Tibial nerve (tissue), 4 donors: ENCODE data around the gene MPPED1. TPM values are rescaled to one million over a fixed set of nuclear protein-coding genes. Genes with fewer than 3 reads are reported as not detected.

Source experiments
- DNase-seq, 2 donors: peaks; one replicate each; pipeline ENCODE4 v3.0.0-alpha.2; 2019; ENCODE audit warnings: low spot score in 2 of 2
- H3K27ac ChIP-seq, 4 donors: fragments of 200-600 bp; sonication (generic) in 3 of 4; one replicate each; pipeline ENCODE4 v1.5.1; 2017 to 2019; ENCODE audit warnings: mild to moderate bottlenecking in 1 of 4
- H3K27me3 ChIP-seq, 2 donors: fragments of 200-600 bp; sonication (generic) in 1 of 2; one replicate each; pipeline versions ENCODE4 v1.5.1 to v1.6.0; 2017 to 2019
- H3K36me3 ChIP-seq, 3 donors: fragments of 200-600 bp; sonication (generic); one replicate each; pipeline ENCODE4 v1.5.1; 2018 to 2019
- H3K4me1 ChIP-seq, 4 donors: fragments of 200-600 bp; sonication (generic) in 3 of 4; one replicate each; pipeline ENCODE4 v1.5.1; 2017 to 2019
- H3K4me3 ChIP-seq, 4 donors: fragments of 200-600 bp; sonication (generic) in 3 of 4; one replicate each; pipeline ENCODE4 v1.5.1; 2017 to 2019; ENCODE audit warnings: mild to moderate bottlenecking in 1 of 4, moderate library complexity in 1 of 4
- H3K9me3 ChIP-seq, 4 donors: fragments of 200-600 bp; sonication (generic) in 3 of 4; one replicate each; pipeline ENCODE4 v1.5.1; 2017 to 2019
- EP300 ChIP-seq, 2 donors: sonication (generic); formaldehyde crosslinking; IDR thresholded peaks; one replicate each; pipeline ENCODE4 v1.6.1; 2017; ENCODE audit warnings: antibody characterized with exemption in 2 of 2, mild to moderate bottlenecking in 1 of 2
- POLR2A ChIP-seq, 2 donors: fragments of 450-650 bp; IDR thresholded peaks; one replicate each; pipeline ENCODE4 v1.6.1; 2017; ENCODE audit warnings: antibody characterized with exemption in 2 of 2, mild to moderate bottlenecking in 2 of 2, moderate library complexity in 2 of 2
- WGBS, 2 donors: methylation state at CpG; one replicate each; pipeline ENCODE4 v1.1.5; 2018; 5-methylcytosine and 5-hydroxymethylcytosine counted together
- total RNA-seq, 4 donors: library from RNA; depleted of rRNA; stranded (reverse); fragments of >200 nt; gene quantifications; one replicate each; pipeline ENCODE4 v1.1.0, GENCODE V29; 2016
- TF ChIP-seq, protein P1 (sequence below), 5 experiments: fragments of 200-600 bp in 3 of 5; fragments of 450-650 bp in 2 of 5; sonication (generic) in 3 of 5; IDR thresholded peaks; one replicate each; pipeline ENCODE4 v1.5.1; 2016 to 2019; ENCODE audit warnings: antibody characterized with exemption in 5 of 5, mild to moderate bottlenecking in 3 of 5, moderate library complexity in 2 of 5

The MPPED1 gene
- total RNA-seq, 4 donors from 2014 or later, result 1.2 to 2.4 (median 1.8) TPM

- Histone ChIP-seq H3K4me1 (no peaks in the 10 kb centered on the region), H3K9me3 (peaks cover 0 to 6% (median 0%) of the 10 kb centered on the region in 4 donors), H3K36me3 (no peaks in the 10 kb centered on the region), H3K27ac (no peak overlapping the region), H3K27me3 (peaks cover 0 to 4% of the 10 kb centered on the region in 2 donors), H3K4me3 (no peak overlapping the region)
- TF ChIP-seq POLR2A (IDR thresholded peaks at IDR 0.05), result no peak
- TF ChIP-seq, protein P1, sequence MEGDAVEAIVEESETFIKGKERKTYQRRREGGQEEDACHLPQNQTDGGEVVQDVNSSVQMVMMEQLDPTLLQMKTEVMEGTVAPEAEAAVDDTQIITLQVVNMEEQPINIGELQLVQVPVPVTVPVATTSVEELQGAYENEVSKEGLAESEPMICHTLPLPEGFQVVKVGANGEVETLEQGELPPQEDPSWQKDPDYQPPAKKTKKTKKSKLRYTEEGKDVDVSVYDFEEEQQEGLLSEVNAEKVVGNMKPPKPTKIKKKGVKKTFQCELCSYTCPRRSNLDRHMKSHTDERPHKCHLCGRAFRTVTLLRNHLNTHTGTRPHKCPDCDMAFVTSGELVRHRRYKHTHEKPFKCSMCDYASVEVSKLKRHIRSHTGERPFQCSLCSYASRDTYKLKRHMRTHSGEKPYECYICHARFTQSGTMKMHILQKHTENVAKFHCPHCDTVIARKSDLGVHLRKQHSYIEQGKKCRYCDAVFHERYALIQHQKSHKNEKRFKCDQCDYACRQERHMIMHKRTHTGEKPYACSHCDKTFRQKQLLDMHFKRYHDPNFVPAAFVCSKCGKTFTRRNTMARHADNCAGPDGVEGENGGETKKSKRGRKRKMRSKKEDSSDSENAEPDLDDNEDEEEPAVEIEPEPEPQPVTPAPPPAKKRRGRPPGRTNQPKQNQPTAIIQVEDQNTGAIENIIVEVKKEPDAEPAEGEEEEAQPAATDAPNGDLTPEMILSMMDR (IDR thresholded peaks at IDR 0.05), result no peak
- no peak for TF ChIP-seq EP300 (IDR thresholded peaks at IDR 0.05)
- DNase-seq, result no peak
- 89 to 100% methylated on average over 1 of the region's 1 CpG for WGBS, 2 donors
These were observed 9.7 kb upstream of the MPPED1 start for GRCh38 chr22:43402128-43402527.

DNA sequence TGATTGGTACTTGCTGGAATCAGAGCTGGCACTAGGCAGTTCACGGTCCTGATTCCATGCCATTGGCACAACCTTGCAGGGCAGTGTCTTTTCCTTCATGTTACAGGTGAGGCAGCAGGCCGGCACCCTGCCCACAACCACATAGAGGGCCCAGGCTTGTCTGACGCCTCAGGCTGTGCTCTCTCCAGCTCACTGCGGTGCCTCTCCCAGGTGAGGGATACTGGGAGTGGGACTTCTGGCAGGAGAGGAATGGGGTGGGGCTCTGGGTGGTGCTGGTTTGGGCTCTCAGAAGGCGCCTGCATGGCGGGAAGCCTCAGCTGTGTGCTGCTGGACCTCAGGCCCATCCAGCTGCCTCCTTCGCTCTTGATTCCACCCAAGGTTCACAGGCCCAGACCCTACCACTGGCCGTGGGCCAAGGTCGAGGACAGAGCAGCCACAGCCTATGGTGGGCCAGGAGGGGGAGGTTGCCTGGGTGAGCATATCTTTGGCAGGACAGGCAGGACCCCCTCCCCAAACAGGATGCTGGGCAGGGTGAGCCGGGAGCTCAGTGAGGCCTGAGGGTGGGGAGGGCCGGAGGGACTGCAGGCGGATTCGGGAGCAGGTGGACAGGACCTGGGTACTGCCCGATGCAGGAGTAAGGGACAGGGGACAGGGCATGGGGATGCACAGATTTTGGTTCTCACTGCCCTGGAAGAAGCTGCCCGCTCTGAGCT is 7.0 kb upstream of the MPPED1 start:
- no peak overlapping the region for H3K4me3 ChIP-seq
- H3K36me3 ChIP-seq, result no peaks in the 10 kb centered on the region
- peaks cover 0 to 5% of the 10 kb centered on the region in 2 donors for H3K27me3 ChIP-seq
- H3K27ac ChIP-seq, result no peak overlapping the region
- H3K4me1 ChIP-seq, result no peaks in the 10 kb centered on the region
- peaks cover 0 to 6% (median 0%) of the 10 kb centered on the region in 4 donors for H3K9me3 ChIP-seq
- TF ChIP-seq, protein P1 (IDR thresholded peaks at IDR 0.05), result no peak
- no peak for TF ChIP-seq EP300 (IDR thresholded peaks at IDR 0.05)
- 65 to 69% methylated on average over 11 to 15 of the region's 15 CpGs for WGBS, 2 donors
- no peak for DNase-seq

DNA sequence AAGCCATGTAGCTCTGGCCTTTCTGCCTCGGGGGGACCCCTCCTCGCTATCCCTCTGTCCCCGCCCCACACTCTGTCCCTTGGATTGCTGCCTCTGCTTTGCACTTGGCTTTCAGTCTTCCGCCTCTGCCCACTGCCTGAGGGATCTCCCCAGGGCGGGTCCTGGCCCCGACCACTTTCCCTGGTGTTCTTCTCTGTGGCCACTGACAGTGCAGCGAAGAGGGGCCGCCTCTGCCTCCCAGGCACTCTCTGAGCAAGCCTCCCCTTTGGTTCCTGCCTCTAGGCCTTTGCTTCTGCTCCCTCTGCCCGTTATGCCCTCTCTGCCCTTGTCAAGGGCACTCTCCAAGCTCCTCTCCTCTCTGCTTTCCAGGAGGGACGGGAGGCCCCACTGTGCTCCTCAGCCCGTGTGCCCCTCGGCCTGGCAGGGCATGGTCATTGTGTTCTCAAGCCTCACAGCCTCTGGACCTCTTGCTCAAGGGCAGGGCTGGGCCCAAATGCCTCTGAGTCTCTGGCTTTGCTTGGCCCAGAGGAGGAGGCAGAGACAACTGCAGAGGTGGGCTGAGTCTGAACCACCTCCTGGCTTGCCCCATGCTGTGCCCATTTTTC is 5.5 kb upstream of the MPPED1 start:
- Histone ChIP-seq H3K4me1 (no peaks in the 10 kb centered on the region), H3K36me3 (no peaks in the 10 kb centered on the region), H3K4me3 (no peak overlapping the region), H3K27ac (no peak overlapping the region), H3K27me3 (peaks cover 0 to 14% of the 10 kb centered on the region in 2 donors), H3K9me3 (peaks cover 0 to 6% (median 0%) of the 10 kb centered on the region in 4 donors)
- no peak for TF ChIP-seq EP300 (IDR thresholded peaks at IDR 0.05)
- TF ChIP-seq POLR2A (IDR thresholded peaks at IDR 0.05), result no peak
- TF ChIP-seq, protein P1 (IDR thresholded peaks at IDR 0.05), result no peak
- 59 to 72% methylated on average over 12 of the region's 12 CpGs for WGBS, 2 donors
- no peak for DNase-seq

- peaks cover 0 to 15% of the 10 kb centered on the region in 2 donors for H3K27me3 ChIP-seq
- H3K4me1 ChIP-seq, result peaks cover 0 to 4% (median 0%) of the 10 kb centered on the region in 4 donors
- no peak for TF ChIP-seq POLR2A (IDR thresholded peaks at IDR 0.05)
- H3K27ac ChIP-seq, result no peak overlapping the region
- no peaks in the 10 kb centered on the region for H3K9me3 ChIP-seq
- WGBS, 2 donors, result 45 to 63% methylated on average over 3 of the region's 4 CpGs
- no peak overlapping the region for H3K4me3 ChIP-seq
- DNase-seq, result no peak
- no peaks in the 10 kb centered on the region for H3K36me3 ChIP-seq
These were observed 4.2 kb upstream of the MPPED1 start for GRCh38 chr22:43407591-43407990.

- TF ChIP-seq, protein P1 (IDR thresholded peaks at IDR 0.05), result no peak
- no peak for TF ChIP-seq POLR2A (IDR thresholded peaks at IDR 0.05)
- no peak for TF ChIP-seq EP300 (IDR thresholded peaks at IDR 0.05)
- no peaks in the 10 kb centered on the region for H3K36me3 ChIP-seq
- WGBS, 2 donors, result 69 to 72% methylated on average over 2 of the region's 2 CpGs
- H3K4me1 ChIP-seq, result peaks cover 0 to 8% (median 0%) of the 10 kb centered on the region in 4 donors
- no peaks in the 10 kb centered on the region for H3K9me3 ChIP-seq
- no peak overlapping the region for H3K27ac ChIP-seq
- no peak overlapping the region for H3K4me3 ChIP-seq
- DNase-seq, result no peak
- peaks cover 0 to 19% of the 10 kb centered on the region in 2 donors for H3K27me3 ChIP-seq
These were observed 3.8 kb upstream of the MPPED1 start for GRCh38 chr22:43408009-43408408.
